RWPE1 (cell line): ENCODE results near the gene TTC28.
A peak's percentile ranks its signal among the peaks of the same experiment; 100 is the strongest.

Experiments used
- CTCF ChIA-PET: fragments of 350-600 bp; sonication (Branson Sonifier 250); formaldehyde crosslinking; extraction: SDS; loops from one replicate; lab custom pipeline; 2021; lab: Yijun Ruan, JAX
- POLR2A ChIA-PET: fragments of 400-600 bp; formaldehyde crosslinking; extraction: SDS; loops from one replicate; lab custom pipeline; 2020; ENCODE audit warnings: antibody characterized with exemption; ENCODE audit not compliant: low non-redundant PET; lab: Yijun Ruan, JAX
- DNase-seq: peaks from one replicate; pipeline ENCODE4 v3.0.0; 2012; ENCODE audit warnings: low spot score
- H3K27ac ChIP-seq: fragments of 450-650 bp; 2 replicates; pipeline ENCODE4 v1.5.1; 2017
- TF ChIP-seq, protein P1 (sequence below): fragments of 450-650 bp; conservative IDR thresholded peaks from 2 replicates; pipeline ENCODE4 v1.5.1; 2017; ENCODE audit warnings: low read depth, mild to moderate bottlenecking

Gene TTC28

DNA sequence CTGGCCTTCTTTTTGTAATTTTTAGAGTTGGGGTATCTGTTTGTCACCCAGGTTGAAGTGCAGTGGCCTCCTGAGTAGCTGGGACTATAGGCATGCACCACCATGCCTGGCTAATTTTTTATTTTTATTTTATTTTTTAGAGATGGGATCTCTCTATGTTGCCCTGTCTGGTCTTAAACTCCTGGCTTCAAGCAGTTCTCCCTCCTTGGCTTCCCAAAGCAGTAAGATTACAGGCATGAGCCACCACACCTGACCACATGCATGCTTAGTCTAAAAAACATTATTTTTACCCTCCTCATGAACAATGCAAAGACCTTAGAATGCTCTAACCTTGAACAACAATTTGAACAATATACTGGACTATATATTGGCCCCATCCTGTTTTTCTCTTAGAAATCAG is 738.5 kb downstream of the TTC28 start:
- no peak for DNase-seq
- no peak overlapping the region for H3K27ac ChIP-seq
- ChIA-PET POLR2A (no interaction called here), CTCF (no interaction called here)
- TF ChIP-seq, protein P1, sequence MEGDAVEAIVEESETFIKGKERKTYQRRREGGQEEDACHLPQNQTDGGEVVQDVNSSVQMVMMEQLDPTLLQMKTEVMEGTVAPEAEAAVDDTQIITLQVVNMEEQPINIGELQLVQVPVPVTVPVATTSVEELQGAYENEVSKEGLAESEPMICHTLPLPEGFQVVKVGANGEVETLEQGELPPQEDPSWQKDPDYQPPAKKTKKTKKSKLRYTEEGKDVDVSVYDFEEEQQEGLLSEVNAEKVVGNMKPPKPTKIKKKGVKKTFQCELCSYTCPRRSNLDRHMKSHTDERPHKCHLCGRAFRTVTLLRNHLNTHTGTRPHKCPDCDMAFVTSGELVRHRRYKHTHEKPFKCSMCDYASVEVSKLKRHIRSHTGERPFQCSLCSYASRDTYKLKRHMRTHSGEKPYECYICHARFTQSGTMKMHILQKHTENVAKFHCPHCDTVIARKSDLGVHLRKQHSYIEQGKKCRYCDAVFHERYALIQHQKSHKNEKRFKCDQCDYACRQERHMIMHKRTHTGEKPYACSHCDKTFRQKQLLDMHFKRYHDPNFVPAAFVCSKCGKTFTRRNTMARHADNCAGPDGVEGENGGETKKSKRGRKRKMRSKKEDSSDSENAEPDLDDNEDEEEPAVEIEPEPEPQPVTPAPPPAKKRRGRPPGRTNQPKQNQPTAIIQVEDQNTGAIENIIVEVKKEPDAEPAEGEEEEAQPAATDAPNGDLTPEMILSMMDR = no peak

DNA sequence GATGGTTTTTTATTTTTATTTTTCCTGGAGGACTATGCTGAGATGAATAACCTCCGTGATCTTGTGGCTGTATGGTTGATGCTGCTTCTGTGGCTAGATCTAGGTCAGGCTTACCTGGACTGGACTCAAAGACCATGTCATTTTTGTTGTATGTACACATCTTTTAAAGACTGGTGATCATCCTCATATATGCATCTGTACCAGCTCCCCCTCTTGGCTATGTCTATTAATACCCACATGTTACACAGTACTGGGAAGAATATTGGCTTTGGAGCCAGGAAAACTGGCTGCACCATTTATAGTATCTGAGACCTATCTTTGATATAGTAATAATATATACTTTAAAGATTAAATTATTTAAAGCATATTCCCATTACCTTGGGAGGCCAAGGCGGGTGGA is 742.2 kb downstream of the TTC28 start:
- POLR2A ChIA-PET = no interaction called here
- CTCF ChIA-PET = interaction anchor here (0.6 kb wide), 1 partner anchor 188 kb away, joined by 4 read pairs; no protein-coding TSS in a partner anchor
- TF ChIP-seq, protein P1 = no peak
- no peak for DNase-seq
- H3K27ac ChIP-seq = no peak overlapping the region

DNA sequence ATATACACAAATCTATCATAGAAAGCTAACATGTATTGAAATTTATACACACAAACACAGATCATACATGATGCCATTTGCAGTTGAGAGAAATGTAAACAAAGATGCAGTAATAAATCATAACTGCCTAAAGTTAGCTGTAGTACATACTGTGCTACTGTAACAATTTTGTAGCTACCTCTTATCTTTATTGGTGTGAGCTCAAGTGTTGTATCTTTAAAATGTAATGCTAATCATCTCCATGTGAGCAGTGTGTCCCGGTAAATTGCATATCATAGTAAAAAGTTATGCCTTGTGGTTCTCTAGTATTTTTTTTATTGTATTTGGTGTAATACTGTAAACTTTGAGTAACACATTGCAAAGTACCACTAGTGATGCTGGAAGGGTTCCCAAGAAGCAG is 743.7 kb downstream of the TTC28 start:
- no peak for DNase-seq
- H3K27ac ChIP-seq = no peak overlapping the region
- ChIA-PET POLR2A (no interaction called here), CTCF (no interaction called here)
- TF ChIP-seq, protein P1 = no peak

DNA sequence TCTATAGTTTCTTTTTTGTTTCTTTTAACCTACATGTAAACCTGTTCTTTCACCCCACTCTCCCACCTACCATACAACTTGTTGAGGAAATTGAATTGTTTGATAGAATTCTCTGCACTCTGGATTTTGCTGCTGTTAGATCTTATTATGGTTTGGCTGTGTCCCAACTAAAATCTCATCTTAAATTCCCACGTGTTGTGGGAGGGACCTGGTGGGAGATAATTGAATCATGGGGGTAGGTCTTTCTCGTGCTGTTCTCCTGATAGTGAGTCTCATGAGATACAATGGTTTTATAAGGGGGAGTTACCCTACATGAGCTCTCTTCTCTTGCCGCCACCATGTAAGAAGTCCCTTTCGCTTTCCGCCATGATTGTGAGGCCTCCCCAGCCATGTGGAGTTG is 745.6 kb downstream of the TTC28 start:
- ChIA-PET CTCF (no interaction called here), POLR2A (no interaction called here)
- no peak for DNase-seq
- TF ChIP-seq, protein P1 = no peak
- no peak overlapping the region for H3K27ac ChIP-seq

DNA sequence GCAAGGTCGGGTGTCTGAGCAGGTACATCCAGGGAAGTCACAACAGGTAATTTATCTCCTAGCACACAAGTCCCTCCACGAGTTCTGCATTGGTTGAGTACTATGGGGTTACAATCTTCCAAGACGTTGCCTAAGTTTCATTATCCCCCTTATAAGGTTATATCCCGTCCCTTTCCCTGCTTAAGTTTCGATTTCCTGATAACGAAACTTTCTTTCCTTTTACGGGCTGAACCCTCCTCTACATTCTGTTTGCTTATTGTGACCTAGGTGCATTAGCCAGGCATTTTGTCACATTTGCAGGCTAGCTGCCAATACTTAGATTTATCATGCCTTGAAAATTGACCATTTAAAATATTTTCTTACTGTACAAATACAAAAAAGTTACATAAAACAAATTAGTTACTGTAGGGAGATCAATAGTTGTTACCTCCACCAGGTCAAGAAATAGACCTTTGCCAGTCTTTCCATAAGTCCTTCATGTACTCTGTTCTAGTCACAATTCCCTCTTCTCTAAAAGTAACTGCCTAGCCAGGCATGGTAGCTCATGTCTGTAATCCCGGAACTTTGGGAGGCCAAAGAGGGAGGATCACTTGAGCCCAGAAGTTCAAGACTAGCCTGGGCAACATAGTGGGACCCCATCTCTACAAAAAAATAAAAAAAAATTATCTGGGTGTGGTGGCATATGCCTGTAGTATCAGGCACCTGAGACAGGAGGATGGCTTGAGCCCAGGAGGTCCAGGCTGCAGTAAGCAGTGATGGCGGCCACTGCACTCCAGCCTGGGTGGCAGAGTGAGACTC is 746.3 kb downstream of the TTC28 start:
- H3K27ac ChIP-seq = no peak overlapping the region
- DNase-seq = no peak
- ChIA-PET POLR2A (no interaction called here), CTCF (no interaction called here)
- TF ChIP-seq, protein P1 = no peak

DNA sequence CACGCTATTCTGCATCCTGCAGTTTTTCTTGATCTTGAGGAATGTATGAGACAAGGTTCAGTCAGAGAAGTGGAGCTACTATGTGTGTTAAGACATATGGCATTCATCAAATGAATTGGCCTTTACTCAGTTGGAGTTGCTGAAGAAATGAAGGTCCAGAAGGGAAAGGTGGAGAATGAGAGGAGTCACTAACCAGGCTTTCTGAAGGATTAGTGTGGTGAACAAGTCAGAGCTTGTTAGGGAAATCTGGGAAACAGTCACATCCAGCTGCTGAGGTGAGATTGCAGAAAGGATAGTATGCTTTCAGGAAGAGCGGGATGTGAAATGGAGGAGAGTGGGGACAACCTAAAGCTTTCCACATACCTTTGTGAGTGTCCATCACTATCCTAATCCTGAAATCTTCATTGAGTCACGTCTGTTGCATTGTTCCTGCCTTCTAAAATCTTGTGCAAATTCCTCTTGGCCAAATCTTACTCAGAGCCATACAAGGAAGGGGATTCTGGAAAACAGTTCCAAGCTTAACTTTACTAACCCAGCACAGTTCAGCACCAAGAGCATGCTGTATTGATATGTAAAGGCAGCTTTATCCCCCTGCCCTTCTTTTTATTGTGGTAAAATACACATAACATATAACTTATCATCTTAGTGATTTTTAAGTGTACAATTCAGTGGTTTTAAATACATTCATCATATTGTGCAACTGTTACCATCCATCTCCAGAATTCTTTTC is 749.1 kb downstream of the TTC28 start:
- peak; percentile 64 for DNase-seq
- ChIA-PET POLR2A (no interaction called here), CTCF (interaction anchor here (0.6 kb wide), 1 partner anchor 236 kb away, joined by 3 read pairs; no protein-coding TSS in a partner anchor)

More for the DNA sequence above, 749.1 kb downstream of the TTC28 start:
- TF ChIP-seq, protein P1 = no peak
- no peak overlapping the region for H3K27ac ChIP-seq
